H1 (cell line): ENCODE results near the gene ACBD4. TPM values are rescaled to one million over a fixed set of nuclear protein-coding genes. Genes with fewer than 3 reads are reported as not detected.

Experiments
- CTCF ChIA-PET: fragments of 300-600 bp; sonication (Branson Sonifier 250); formaldehyde crosslinking; loops from one replicate; lab custom pipeline; 2021; ENCODE audit not compliant: partially characterized antibody; lab: Charles Lee
- POLR2A ChIA-PET: fragments of 300-600 bp; sonication (Branson Sonifier 250); formaldehyde crosslinking; loops from one replicate; lab custom pipeline; 2021; ENCODE audit warnings: inconsistent platforms; ENCODE audit not compliant: partially characterized antibody; lab: Charles Lee
- DNase-seq, 2 experiments: peaks; one replicate each; pipeline versions ENCODE4 v3.0.0 to v3.0.0-alpha.2; 2010 to 2022; ENCODE audit warnings: low spot score in 2 of 2, low read depth in 1 of 2, mixed read lengths in 1 of 2
- FAIRE-seq: peaks from 2 replicates; lab custom pipeline; 2011; peaks lifted over from hg19 to GRCh38; lab: Jason Lieb, UNC
- H2AFZ ChIP-seq: 2 replicates; pipeline ENCODE4 v1.8.1; 2012; ENCODE audit warnings: low read length, inconsistent platforms
- H2AK5ac ChIP-seq: 2 replicates; pipeline ENCODE4 v1.6.1; 2013; ENCODE audit warnings: low read depth, low read length
- H2BK120ac ChIP-seq: replicated peaks from 2 replicates; pipeline ENCODE3; 2013; ENCODE audit warnings: low read depth, low read length, inconsistent platforms
- H2BK12ac ChIP-seq: 2 replicates; pipeline ENCODE4 v1.6.1; 2013; ENCODE audit warnings: low read depth, low read length
- H2BK15ac ChIP-seq: 2 replicates; pipeline ENCODE4 v1.6.1; 2013; ENCODE audit warnings: low read length
- H2BK20ac ChIP-seq: 2 replicates; pipeline ENCODE4 v1.6.1; 2013; ENCODE audit warnings: low read length
- H2BK5ac ChIP-seq: 2 replicates; pipeline ENCODE4 v1.6.1; 2013; ENCODE audit warnings: low read depth, low read length
- H3K14ac ChIP-seq: 2 replicates; pipeline ENCODE4 v1.6.1; 2013; ENCODE audit warnings: inconsistent platforms; ENCODE audit not compliant: insufficient read length
- H3K18ac ChIP-seq: 2 replicates; pipeline ENCODE4 v1.6.1; 2013; ENCODE audit warnings: low read length; ENCODE audit errors: extremely low read depth
- H3K23ac ChIP-seq: 2 replicates; pipeline ENCODE4 v1.6.1; 2013; ENCODE audit warnings: inconsistent platforms; ENCODE audit not compliant: insufficient read length
- H3K23me2 ChIP-seq: 2 replicates; pipeline ENCODE4 v1.6.1; 2013; ENCODE audit warnings: low read depth, low read length
- H3K27ac ChIP-seq: 2 replicates; pipeline ENCODE4 v1.6.1; 2011; ENCODE audit warnings: low read depth, low read length, inconsistent platforms
- H3K27me3 ChIP-seq, 4 experiments: replicated peaks in 1 of 4; 1 replicate in 1 of 4; 2 replicates in 3 of 4; pipeline versions ENCODE4 v1.6.1 to v1.8.1; 2011 to 2013; ENCODE audit warnings: low read length in 3 of 4, mild to moderate bottlenecking in 3 of 4, inconsistent platforms in 2 of 4, mixed read lengths in 2 of 4, moderate library complexity in 1 of 4; ENCODE audit not compliant: control insufficient read depth in 3 of 4, insufficient read depth in 3 of 4; ENCODE audit errors: extremely low read depth in 1 of 4
- H3K36me3 ChIP-seq, 4 experiments: 2 replicates each; pipeline versions ENCODE4 v1.6.1 to v1.8.1; 2011 to 2013; ENCODE audit warnings: mild to moderate bottlenecking in 4 of 4, low read length in 3 of 4, moderate library complexity in 2 of 4, control low read depth in 1 of 4, inconsistent platforms in 1 of 4; ENCODE audit not compliant: insufficient read depth in 4 of 4, control insufficient read depth in 2 of 4
- H3K4ac ChIP-seq: replicated peaks from 2 replicates; pipeline ENCODE3; 2013; ENCODE audit warnings: low read length, low read depth, mixed read lengths, inconsistent platforms; ENCODE audit not compliant: insufficient read length
- H3K4me1 ChIP-seq, 4 experiments: replicated peaks in 1 of 4; 1 replicate in 1 of 4; 2 replicates in 3 of 4; pipeline versions ENCODE4 v1.6.1 to v1.8.1; 2011 to 2013; ENCODE audit warnings: low read length in 3 of 4, inconsistent platforms in 2 of 4, mixed read lengths in 1 of 4; ENCODE audit not compliant: insufficient read depth in 4 of 4, control insufficient read depth in 3 of 4
- H3K4me2 ChIP-seq, 2 experiments: 2 replicates each; pipeline versions ENCODE4 v1.6.1 to v1.8.1; 2011 to 2013; ENCODE audit warnings: low read depth in 2 of 2, low read length in 2 of 2, control low read depth in 1 of 2, inconsistent platforms in 1 of 2, mild to moderate bottlenecking in 1 of 2; ENCODE audit not compliant: insufficient read depth in 1 of 2
- H3K4me3 ChIP-seq, 4 experiments: fragments of 200-600, 300-600 bp in 1 of 4; sonication (generic), shearing (Covaris generic), sonication (Bioruptor Twin) in 1 of 4; 2 replicates each; pipeline versions ENCODE4 v1.5.1 to v1.8.1; 2011 to 2016; ENCODE audit warnings: low read length in 4 of 4, low read depth in 3 of 4, control low read depth in 2 of 4, inconsistent platforms in 2 of 4, mild to moderate bottlenecking in 2 of 4, mixed read lengths in 1 of 4, moderate library complexity in 1 of 4; ENCODE audit not compliant: insufficient read depth in 2 of 4; ENCODE audit errors: extremely low read depth in 1 of 4
- H3K56ac ChIP-seq: replicated peaks from 2 replicates; pipeline ENCODE3; 2013; ENCODE audit warnings: low read depth, mild to moderate bottlenecking, mixed read lengths, low read length, inconsistent platforms; ENCODE audit not compliant: insufficient read length
- H3K79me1 ChIP-seq: 2 replicates; pipeline ENCODE4 v1.6.1; 2013; ENCODE audit warnings: low read depth, low read length, control low read depth
- H3K79me2 ChIP-seq, 2 experiments: 2 replicates each; pipeline versions ENCODE4 v1.6.1 to v1.8.1; 2012 to 2013; ENCODE audit warnings: low read length in 2 of 2, mild to moderate bottlenecking in 2 of 2, inconsistent platforms in 1 of 2; ENCODE audit not compliant: insufficient read depth in 2 of 2, control insufficient read depth in 1 of 2
- H3K9ac ChIP-seq, 4 experiments: replicated peaks in 1 of 4; 1 replicate in 1 of 4; 2 replicates in 3 of 4; pipeline versions ENCODE4 v1.6.1 to v1.8.1; 2011 to 2013; ENCODE audit warnings: low read depth in 3 of 4, low read length in 3 of 4, control low read depth in 2 of 4, mild to moderate bottlenecking in 2 of 4, moderate library complexity in 2 of 4, inconsistent platforms in 1 of 4; ENCODE audit errors: extremely low read depth in 1 of 4
- H3K9me3 ChIP-seq, 2 experiments: 2 replicates each; pipeline versions ENCODE4 v1.6.1 to v1.8.1; 2012 to 2013; ENCODE audit warnings: mild to moderate bottlenecking in 2 of 2, moderate library complexity in 2 of 2, control low read depth in 1 of 2, inconsistent platforms in 1 of 2, low read depth in 1 of 2, low read length in 1 of 2, mixed read lengths in 1 of 2; ENCODE audit not compliant: insufficient read depth in 2 of 2
- H4K20me1 ChIP-seq, 2 experiments: replicated peaks in 1 of 2; 2 replicates each; pipeline versions ENCODE3 to v1.8.1; 2011 to 2013; ENCODE audit warnings: inconsistent platforms in 2 of 2, low read length in 2 of 2, mild to moderate bottlenecking in 1 of 2; ENCODE audit not compliant: insufficient read depth in 2 of 2, control insufficient read depth in 1 of 2
- H4K5ac ChIP-seq: 2 replicates; pipeline ENCODE4 v1.6.1; 2013; ENCODE audit warnings: low read length, low read depth, mixed read lengths, inconsistent platforms; ENCODE audit not compliant: insufficient read length
- H4K8ac ChIP-seq: 2 replicates; pipeline ENCODE4 v1.8.0; 2013; ENCODE audit warnings: mild to moderate bottlenecking, moderate library complexity, low read length, inconsistent platforms; ENCODE audit not compliant: insufficient read depth; ENCODE audit errors: extremely low read depth
- H4K91ac ChIP-seq: replicated peaks from 2 replicates; pipeline ENCODE3; 2013; ENCODE audit warnings: low read length, mixed read lengths, inconsistent platforms; ENCODE audit not compliant: insufficient read length
- JUND ChIP-seq: IDR thresholded peaks from 2 replicates; pipeline ENCODE4 v1.6.1; 2011; ENCODE audit warnings: mild to moderate bottlenecking, improper control_type of control experiment, low read length
- POLR2AphosphoS5 ChIP-seq: IDR thresholded peaks from 2 replicates; pipeline ENCODE4 v1.6.1; 2011; ENCODE audit warnings: low read depth, low read length
- YY1 ChIP-seq: IDR thresholded peaks from 2 replicates; pipeline ENCODE4 v1.6.1; 2011; ENCODE audit warnings: low read depth, mild to moderate bottlenecking, low read length
- WGBS, 2 experiments: shearing (Covaris generic) in 1 of 2; methylation state at CpG; one replicate each; pipeline versions ENCODE4 v1.1.6 to v1.1.7; 2013 to 2015; ENCODE audit warnings: low lambda C conversion rate in 2 of 2, mixed read lengths in 2 of 2, inconsistent platforms in 1 of 2, low coverage in 1 of 2, missing lambda C conversion rate in 1 of 2; ENCODE audit not compliant: insufficient replicate concordance in 2 of 2, insufficient coverage in 1 of 2, insufficient read length in 1 of 2; ENCODE audit errors: extremely low coverage in 1 of 2, missing lambda C conversion rate in 1 of 2; 5-methylcytosine and 5-hydroxymethylcytosine counted together
- polyA plus RNA-seq, 7 experiments: library from polyadenylated mRNA; depleted of rRNA in 3 of 7; stranded (reverse) in 5 of 7; unstranded in 2 of 7; fragments of >200 nt in 5 of 7; fragments of 200-250 nt in 2 of 7; gene quantifications; 1 replicate in 5 of 7; 2 replicates in 1 of 7; 4 replicates in 1 of 7; pipeline versions ENCODE4 v1.2.1 to v1.2.3, GENCODE V29; 2011 to 2013; ENCODE audit warnings: missing spikeins in 2 of 7, mixed read lengths in 2 of 7
- total RNA-seq: library from RNA; stranded (reverse); fragmentation: NEBNext Ultra II Directional; extraction: Animal tissue kit (Norgen Biotek cat#: 25700); gene quantifications from 2 replicates; pipeline ENCODE4 v1.2.1, GENCODE V29; 2021

The ACBD4 gene
- total and polyA plus RNA-seq, 2 of the 8 experiments (the other 6 are each of a cell fraction or from before 2014, with no cell fraction given), result 7.3 to 10.7 TPM

GRCh38 chr17:45130681-45131615, 4.5 kb upstream of the ACBD4 start:
- H3K4me1 ChIP-seq, result peaks cover 0 to 20% (median 8%) of the 10 kb centered on the region in 4 experiments; a peak in 5 of 7 replicates
- H2BK20ac ChIP-seq, result no peak overlapping the region
- peak overlapping the region; percentile 2; the same call in 1 of the 2 replicates for H2BK12ac ChIP-seq
- no peak for FAIRE-seq
- H3K27me3 ChIP-seq, result no peaks in the 10 kb centered on the region
- no peak overlapping the region for H4K91ac ChIP-seq
- no peak overlapping the region for H2BK120ac ChIP-seq
- H4K8ac ChIP-seq, result no peak overlapping the region; the same call in 1 of the 2 replicates
- H3K23ac ChIP-seq, result no peak overlapping the region
- no peaks in the 10 kb centered on the region for H3K79me1 ChIP-seq
- no peak overlapping the region for H4K5ac ChIP-seq
- ChIA-PET CTCF (interaction anchor here (0.6 to 11.7 kb wide), 15 partner anchors 9 to 208 kb away, joined by 3 to 156 read pairs (median 5); no protein-coding TSS in a partner anchor), POLR2A (interaction anchor here (1.1 to 15.8 kb wide), 5 partner anchors 12 to 79 kb away, joined by 3 to 185 read pairs (median 5); partner anchors contain the start of genes HEXIM1 and HEXIM2)
- H2AFZ ChIP-seq, result no peak overlapping the region
- H3K9me3 ChIP-seq, result no peaks in the 10 kb centered on the region
- H3K4ac ChIP-seq, result no peak overlapping the region
- H3K56ac ChIP-seq, result no peak overlapping the region
- H3K23me2 ChIP-seq, result peaks cover 8% of the 10 kb centered on the region; the same call in 1 of the 2 replicates
- no peak overlapping the region for H3K14ac ChIP-seq
- peaks cover 5 to 13% of the 10 kb centered on the region in 2 experiments for H4K20me1 ChIP-seq
- TF ChIP-seq YY1 (no peak), POLR2AphosphoS5 (no peak), JUND (no peak)
- 0 out of 2 replicates have a peak overlapping the region, but pooled peaks have one; percentile 95 for H2BK15ac ChIP-seq
- peak overlapping the region; percentile 55 to 56; a peak in 3 of 4 replicates for H3K4me2 ChIP-seq
- H3K4me3 ChIP-seq, result peak overlapping the region in 1 of 4 experiments; percentile 81; a peak in 2 of 8 replicates
- H3K18ac ChIP-seq, result no peak overlapping the region
- no peak overlapping the region for H2BK5ac ChIP-seq
- no peaks in the 10 kb centered on the region for H3K36me3 ChIP-seq
- 87% methylated on average over 17 of the region's 17 CpGs; no CpG with 5 or more reads in 1 of the 2 experiments for WGBS, 2 experiments
- H2AK5ac ChIP-seq, result peak overlapping the region; percentile 32; the same call in 1 of the 2 replicates
- no peak overlapping the region for H3K9ac ChIP-seq
- no peaks in the 10 kb centered on the region for H3K79me2 ChIP-seq
- no peak for DNase-seq
- no peak overlapping the region for H3K27ac ChIP-seq
